Fibroblast of lung (primary cell): ENCODE measurements around the gene CIB2.

Source experiments
- EZH2 ChIP-seq: IDR thresholded peaks from 2 replicates; pipeline ENCODE4 v1.5.1; 2012; ENCODE audit warnings: low read length, control low read depth, mild to moderate bottlenecking; ENCODE audit errors: missing control alignments
- TF ChIP-seq, protein P1 (sequence below), 2 donors: IDR thresholded peaks in 1 of 2; conservative IDR thresholded peaks in 1 of 2; 1 replicate in 1 of 2; 2 replicates in 1 of 2; pipeline ENCODE4 v1.5.1; 2011 to 2012; ENCODE audit warnings: low read length in 2 of 2, control low read depth in 1 of 2, inconsistent platforms in 1 of 2, low read depth in 1 of 2, mild to moderate bottlenecking in 1 of 2

DNA sequence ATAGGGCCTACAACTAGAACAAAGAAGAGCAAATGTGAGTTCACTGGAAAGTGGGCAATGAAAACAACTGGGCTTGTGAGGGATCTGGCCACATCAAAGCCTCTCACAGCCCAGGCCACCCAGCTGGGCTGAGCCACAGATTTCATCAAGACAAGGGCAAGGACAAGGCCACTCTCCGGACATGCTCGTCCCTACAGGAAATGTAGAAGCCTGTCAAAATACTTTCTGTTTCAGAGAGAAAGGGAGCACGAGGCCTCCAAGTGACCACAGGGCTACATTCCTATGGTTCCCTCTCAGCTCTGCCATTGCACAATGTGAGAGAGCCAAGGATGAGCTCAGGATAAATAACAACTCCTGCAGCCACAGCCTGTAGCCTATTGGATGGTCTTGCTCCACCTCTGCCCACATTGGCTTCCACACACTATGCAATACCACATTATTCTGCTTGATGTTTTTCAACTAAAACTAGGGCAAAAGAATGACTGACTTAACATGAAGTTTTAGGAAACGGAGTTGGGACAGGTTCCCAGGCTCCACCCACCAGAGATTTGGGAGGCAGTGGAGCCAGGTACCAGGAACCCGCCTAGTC lies 65.9 kb downstream of the CIB2 start:
- TF ChIP-seq, protein P1, sequence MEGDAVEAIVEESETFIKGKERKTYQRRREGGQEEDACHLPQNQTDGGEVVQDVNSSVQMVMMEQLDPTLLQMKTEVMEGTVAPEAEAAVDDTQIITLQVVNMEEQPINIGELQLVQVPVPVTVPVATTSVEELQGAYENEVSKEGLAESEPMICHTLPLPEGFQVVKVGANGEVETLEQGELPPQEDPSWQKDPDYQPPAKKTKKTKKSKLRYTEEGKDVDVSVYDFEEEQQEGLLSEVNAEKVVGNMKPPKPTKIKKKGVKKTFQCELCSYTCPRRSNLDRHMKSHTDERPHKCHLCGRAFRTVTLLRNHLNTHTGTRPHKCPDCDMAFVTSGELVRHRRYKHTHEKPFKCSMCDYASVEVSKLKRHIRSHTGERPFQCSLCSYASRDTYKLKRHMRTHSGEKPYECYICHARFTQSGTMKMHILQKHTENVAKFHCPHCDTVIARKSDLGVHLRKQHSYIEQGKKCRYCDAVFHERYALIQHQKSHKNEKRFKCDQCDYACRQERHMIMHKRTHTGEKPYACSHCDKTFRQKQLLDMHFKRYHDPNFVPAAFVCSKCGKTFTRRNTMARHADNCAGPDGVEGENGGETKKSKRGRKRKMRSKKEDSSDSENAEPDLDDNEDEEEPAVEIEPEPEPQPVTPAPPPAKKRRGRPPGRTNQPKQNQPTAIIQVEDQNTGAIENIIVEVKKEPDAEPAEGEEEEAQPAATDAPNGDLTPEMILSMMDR (conservative IDR thresholded peaks at IDR 0.05 in 1 of 2, IDR thresholded peaks at IDR 0.05 in 1 of 2; ENCODE audit: low read depth in 1 of 2, low read length in 2 of 2), result no peak
- no peak for TF ChIP-seq EZH2
